HG03135 (cell line): ENCODE results near the gene CLIC3.
"Not testable (repeated sequence)": the region's sequence is repeated elsewhere in the genome, so short reads cannot be mapped to it uniquely, and the experiment has no call there.

ENCODE experiments used
- ATAC-seq: cut with Tn5 transposase; IDR thresholded peaks from one replicate; pipeline ENCODE4 v1.9.1; 2021; ENCODE audit warnings: mild to moderate bottlenecking, moderate library complexity; ENCODE audit not compliant: unreplicated experiment

CLIC3 gene, protein sequence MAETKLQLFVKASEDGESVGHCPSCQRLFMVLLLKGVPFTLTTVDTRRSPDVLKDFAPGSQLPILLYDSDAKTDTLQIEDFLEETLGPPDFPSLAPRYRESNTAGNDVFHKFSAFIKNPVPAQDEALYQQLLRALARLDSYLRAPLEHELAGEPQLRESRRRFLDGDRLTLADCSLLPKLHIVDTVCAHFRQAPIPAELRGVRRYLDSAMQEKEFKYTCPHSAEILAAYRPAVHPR

DNA sequence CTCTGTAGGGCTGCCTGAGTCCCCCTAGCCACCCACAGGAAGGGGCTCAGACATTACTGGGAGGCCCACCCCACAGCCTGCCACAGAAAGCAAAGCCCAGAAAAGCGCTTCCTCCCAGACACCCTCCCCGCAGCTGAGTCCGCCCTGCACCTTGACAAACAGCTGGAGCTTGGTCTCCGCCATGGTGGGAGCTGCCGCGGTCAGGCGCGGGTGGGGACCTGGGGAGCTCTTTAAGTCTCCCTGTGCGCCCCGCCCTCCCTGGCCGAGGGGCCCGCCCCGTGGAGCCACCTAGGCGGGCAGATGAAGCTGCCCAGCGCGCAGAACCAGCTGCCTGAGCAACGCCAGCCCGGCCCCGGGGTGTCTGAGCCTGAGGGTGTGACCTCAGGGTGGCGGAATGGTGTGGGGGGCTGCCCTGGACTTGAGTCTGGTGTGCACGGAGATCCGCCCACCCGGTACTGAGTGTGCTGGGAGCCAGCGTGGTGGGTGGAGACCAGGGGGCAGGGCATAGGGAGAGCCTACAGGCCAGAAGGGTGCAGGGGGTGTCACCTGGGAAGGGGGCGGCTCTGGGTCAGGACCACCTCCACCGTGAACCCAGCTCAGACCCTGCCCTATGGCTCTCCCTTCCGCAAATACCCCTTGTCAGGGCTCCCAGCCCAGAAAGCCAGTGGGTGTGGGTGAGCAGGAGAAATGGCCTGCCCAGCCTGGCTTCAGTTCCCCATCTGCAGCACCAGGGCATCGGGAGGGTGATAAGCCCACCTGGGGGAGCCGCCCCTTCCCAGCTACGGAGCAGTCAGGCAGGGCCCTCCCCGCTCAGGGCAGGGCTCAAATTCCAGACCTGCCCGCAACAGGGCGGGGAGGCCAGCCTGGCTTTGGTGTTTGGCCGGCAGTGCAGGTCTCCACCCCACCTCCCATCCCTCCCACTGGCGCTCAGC lies at the start of gene CLIC3:
TSS of gene CLIC3 (minus strand) at position 208 of the 932 bp plus-strand sequence. CDS start at position 183, 25 bp downstream.
- ATAC-seq: no peak

DNA sequence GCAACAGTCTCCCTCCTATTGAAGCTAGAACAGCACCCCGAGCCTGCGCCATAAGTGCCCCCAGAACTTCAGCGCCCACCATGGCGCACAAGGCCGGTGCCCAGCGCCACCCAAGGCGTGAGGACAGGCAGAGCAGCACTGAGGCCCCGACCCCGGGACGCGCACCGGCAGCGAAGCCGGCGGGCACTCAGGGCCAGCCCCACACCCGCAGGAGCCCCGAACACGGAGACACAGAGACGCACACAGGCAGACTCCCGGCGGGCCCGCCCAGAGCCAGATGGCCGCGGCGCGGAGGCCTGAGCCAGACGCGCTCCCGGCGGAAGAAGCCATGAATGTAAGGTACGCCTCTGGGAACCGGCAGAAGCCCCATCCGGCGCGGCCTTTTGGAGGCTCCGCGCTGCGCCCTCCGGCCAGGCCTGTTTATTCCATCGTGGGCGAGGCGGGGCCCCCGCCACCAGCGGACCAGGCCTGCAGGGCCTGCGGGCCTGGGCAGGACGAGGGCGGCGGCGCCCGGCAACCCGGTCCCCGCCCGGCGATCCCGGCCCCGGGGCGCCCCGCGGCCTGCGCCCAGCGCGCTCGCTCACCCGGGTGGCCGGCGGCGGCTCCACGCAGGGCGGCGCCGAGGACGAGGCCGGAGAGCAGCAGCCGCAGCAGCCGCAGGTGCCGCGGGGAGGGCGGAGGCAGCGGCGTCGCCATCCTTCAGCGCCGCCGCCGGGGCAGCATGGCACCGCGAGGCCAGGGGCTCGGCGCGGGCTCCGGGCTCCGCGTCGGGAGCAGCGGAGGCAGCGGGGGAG lies 49.1 kb upstream of the CLIC3 start:
- no peak for ATAC-seq

DNA sequence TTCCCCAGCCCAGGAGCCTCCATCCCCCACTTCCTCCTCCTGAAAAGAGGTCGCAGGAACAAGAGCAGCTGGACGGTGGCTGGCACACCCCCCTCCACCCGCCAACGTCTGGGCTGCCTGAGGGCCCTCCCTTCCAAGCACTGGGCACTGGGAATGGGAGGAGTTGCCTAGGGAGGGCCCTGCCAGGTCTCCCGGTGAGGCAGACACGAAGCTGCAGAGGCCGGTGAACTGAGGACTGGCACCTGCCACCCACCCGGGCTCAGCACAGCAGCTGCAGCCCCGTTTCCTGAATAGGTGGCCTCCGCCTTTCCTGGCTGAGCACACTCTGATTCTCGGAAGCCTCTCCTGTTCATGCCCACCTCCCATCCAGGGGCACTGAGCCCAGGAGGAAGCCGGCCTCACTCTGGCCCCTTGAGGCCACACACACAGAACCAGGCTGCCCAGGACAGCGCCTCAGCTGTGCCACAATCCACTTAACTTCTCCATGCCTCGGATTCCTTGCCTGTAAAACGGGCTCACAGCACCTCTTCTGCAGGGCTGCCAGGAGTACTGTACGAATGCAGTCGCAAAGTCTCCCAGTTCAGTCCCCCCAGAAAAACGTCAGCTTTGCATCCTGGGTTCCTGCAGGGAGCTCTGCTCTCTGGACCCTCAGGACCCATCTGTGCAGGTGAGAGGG lies 48.3 kb upstream of the CLIC3 start:
- no peak for ATAC-seq

DNA sequence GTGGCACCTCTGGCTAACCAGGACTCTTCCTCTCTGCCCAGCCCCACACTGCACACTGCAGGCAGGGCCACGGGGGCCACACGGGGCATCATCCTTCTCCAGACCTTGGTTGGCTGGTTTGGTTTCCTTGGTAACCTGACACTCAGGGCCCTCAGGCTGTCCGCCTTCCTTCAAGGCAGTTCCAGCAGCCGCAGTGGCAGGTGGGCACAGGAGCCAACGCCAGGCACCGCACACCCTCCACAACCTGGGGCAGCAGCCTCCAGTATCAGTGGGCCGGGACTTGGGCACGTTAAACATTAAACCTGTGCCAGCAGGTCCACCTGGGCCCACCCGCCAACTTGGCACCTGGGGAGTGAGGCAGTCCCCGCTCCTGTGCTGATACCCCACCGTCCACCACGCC lies 47.7 kb upstream of the CLIC3 start:
- ATAC-seq: no peak

DNA sequence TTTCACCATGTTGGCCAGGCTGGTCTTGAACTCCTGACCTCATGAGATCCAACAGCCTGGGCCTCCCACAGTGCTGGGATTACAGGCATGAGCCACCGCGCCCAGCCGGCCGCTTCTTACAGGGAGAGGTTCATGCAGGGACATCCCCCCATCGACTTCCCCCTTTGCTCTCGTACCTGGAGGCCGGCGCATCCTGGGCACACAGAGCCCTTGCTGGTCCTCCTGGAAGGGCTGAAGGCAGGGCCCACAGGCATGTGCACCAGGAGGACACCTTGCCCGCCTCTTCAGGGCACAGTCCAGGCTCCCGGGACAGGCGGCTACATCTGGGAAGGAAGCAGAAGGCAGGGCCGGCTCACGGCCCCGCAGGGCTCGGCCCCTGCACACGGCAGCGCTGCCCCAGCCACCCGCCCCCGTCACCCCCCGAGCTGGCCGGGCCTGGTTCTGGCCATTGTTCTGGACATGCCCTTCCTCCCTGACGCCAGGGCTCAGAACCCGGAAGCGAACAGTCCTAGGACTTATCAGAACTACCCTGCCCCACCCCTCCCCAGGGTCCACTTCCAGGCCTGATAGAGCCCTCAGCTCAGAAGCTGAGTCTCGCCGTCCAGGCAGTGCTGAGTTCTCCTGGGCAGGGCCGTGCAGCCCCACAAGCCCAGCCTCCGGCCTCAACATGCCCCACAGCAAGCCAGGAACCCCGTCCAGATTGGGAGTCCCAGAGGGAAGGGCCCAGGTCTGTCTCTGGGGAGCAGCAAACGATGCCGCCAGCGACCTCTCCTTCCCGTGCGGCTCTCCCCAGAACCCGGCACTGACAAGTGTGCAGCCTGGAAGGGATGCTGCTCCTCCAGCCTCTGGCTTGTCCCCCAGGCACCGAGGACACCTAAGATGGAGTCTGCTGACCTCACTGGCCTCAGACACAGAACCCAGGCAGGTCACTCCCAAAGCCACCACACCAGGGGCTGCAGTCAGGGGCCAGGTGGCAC lies 46.7 kb upstream of the CLIC3 start:
- no peak for ATAC-seq

DNA sequence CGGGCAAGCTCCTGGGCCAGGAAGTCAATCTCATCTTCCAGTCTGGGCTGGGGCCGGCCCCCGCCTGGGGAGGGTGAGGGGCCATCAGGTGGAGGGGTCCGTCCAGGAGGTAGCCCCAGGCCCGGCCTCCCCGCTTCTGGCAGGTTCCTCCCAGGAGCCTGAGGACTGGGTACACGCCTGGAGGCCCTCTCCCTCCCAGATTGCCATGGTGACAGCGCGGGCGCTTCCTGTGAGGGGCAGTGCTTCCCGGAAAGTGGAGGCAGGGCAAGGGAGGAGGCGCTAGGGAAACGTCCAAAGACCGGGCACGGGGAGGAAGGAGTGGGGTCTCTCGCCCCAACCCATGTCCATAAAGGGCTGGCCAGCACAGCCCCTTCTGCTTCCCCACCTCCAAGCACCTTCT lies 44.8 kb upstream of the CLIC3 start:
- no peak for ATAC-seq

DNA sequence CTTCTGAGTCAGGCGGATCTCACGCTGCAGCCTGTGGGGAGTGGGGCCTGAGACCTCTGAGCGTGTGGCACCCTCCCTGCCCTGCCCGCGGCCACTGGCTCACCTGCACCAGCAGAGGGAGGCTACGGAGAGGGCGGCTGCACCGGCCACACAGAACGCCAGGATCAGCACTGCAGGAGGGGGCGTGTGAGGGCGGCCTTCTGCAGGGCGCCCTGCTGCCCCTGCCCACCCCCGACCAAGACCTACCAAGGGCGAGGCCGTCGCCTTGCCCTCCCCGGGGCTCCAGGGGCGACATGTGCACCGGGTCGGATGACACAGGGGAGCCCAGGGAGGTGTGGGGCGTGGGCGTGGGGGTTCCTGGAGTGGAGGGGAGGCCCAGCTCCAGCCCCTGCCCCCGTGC lies 44.2 kb upstream of the CLIC3 start:
- ATAC-seq: no peak

DNA sequence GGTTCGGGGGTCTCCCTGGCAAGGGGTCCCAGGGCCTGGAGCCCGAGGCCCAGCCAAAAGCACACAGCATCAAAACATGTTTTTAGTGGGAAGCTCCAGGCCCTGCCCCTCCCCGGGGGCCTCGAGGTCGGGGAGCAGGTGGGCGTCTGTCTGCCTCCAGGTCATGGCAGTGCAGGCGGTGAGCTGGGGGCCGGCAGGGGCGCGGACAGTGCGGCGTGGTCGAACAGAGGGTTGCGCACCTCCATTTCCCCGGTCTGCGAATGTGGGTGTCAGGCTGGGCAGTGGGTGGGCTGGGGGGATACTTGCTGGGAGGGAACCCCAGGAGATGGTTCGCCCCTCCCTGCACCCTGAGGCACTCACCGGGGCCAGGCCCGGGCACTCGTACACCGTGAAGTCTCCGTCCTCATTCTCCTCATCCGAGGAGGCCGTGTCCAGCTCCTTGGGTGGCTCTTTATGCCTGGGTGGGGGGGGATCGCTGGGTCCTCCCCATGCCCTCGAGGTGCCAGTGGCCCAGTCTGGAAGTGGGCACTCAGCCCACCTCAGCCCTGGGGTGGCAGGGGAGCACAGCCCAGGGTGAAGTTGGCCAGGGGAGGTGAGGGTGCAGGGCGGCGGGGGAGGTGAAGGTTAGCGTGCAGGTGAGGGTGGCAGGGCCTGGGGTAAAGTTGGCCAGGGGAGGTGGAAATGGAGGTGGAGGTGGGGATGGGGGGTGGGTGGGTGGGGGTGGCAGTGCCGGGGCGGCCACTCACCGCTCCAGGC lies 43.4 kb upstream of the CLIC3 start:
- ATAC-seq: no peak

DNA sequence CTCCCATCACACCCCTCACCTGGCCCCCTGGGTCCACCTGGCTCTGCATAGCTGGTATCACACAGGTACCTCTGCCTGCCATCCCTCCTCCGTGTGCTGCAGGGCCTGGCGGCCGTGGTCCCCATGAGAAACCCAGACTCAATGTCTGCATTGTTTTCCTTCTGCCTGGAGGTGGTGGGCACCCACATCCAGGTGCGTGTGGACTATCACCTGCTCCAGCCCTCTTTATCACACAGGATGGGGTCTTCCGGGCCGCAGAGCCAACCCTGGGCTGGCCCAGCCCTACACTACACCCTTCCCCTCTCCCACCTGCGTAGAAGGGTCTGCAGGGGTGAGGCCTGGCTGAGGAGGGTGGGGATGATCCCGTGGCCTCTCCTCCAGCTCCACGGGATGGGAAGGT lies 42.5 kb upstream of the CLIC3 start:
- no peak for ATAC-seq

DNA sequence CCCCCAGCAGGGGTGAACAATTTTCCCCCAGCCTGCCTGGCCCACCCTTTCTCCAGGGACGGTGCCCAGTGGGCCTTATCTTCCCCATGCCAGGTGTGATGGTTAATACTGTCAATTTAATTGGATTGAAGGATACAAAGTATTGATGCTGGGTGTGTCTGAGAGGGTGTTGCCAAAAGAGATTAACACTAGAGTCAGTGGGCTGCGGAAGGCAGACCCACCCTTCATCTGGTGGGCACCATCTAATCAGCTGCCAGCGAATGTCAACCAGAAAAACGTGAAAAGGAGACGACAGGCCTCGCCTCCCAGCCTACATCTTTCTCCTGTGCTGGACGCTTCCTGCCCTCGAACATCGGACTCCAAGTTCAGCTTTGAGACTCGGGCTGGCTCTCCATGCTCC lies 41.1 kb upstream of the CLIC3 start:
- no peak for ATAC-seq

DNA sequence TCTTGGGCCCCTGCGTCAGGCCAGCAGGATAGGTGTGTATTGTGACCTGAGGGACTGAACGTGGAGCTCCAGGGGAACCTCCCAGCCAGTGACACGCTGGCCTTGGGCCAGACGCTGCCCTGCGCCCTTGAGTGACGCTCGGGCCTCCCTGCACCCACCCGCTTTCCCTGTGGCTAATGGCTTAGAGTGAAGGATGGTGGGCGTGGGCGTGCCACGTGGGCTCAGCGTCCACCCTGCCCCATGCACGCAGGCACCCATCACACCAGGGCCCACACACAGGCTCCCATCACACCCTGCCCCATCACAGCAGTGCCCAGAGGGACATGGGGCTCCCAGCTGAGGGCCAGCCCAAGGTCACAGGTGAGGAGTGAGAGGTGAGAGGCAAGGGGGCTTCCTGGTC lies 40.7 kb upstream of the CLIC3 start:
- ATAC-seq: no peak

DNA sequence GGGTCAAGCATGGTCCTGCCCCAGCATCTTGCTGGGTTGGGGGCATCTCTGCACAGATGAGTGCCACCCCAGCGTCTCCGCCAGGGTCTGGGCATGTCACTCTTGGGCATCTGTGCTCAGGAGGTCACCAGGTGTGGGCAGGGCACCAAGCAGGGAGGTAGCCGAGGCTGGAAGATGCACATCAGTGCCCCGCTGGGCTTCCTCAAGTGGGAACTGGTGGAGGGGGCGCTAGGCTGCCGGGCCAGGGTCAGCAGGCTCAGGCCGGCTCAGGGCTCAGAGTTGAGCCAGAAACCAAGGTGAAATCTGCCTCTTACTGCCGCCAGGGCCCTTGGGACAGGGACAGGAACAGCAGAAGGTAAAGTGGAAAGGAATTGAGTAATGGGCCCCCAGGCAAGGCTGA lies 39.6 kb upstream of the CLIC3 start:
- ATAC-seq: no peak

DNA sequence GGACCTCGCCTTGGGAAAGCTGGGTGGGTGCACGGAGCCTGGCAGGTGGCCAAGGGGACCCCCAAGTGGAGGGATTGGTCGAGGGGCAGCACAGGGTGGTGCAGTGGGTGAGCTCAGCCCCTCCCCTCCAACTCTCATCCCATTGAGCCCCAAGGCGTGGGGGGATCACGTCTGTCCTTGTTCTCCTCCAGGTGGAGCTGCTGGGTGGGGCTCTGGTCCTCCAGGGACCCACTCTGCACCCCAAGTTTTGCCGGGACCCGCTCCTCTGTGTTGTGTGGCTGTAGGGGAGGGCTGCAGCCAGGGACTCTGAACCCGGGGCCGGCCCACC lies 39.1 kb upstream of the CLIC3 start:
- ATAC-seq: no peak

DNA sequence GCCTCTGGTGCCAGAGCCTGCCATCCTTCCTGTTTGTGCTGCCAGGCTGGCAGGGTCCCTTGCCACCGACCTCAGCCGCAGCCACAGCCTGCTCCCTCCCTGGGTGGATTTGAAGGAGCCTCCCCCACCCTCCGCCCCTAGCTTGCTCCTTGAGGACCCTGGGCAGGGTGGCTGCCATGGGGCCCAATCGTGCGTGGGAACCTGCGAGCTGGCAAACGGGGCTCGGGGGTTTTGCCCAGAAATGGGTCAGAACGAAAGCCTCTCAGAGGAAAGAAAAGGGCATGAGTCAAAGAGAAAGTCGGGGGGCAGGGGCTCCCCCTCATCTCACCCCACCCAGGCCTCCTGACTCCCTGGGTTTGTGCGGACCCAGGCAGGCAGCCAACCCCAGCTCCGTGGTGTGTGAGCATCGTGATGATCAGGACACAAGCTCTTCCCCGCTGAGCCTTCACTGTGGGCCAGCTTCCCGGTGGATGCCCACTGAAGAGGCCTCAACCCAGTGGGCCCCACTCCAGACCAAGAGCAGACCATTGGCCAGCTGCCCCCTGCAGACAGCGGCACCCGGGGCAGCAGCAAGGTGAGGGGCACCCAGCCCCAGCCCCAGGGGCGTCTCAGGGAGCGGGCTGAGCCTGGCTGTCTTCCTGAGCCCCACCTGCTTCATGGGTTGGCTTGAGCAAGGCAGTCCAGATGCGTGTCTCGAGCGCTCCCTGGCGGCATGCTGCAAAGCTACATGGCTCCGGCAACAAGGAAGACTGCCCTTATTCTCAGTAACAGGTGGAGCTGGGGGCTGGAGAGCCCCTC lies 38.5 kb upstream of the CLIC3 start:
- ATAC-seq: no peak

DNA sequence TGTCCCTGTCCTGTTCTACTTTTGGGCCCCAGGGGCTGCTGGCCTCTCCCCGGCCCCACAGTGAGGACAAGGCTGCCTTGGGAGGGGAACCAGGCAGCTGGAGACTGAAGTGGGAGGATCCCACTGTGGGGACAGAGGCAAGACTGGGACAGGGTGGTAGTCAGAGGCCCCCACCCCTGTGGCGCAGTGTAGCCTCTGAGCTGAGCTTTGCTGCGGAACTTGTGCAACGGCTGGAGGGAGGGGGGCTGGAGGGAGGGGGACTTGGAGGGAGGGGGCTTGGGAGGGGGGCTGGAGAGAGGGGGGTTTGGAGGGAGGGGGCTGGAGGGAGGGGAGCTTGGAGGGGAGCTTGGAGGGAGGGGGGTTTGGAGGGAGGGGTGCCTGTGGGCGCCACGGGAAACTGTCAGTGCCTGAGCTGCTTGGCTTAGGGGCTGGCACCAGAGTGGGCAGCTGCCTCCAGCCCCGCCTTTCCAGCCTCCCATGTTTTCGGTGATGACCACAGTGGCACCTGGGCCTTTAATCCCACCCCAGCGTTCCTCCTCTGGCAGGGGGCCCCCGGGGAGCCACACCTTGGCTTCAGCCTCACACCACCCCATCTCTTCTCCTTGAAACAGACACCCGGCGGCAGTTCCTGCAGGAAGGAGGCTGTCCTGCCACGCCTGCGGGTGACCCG lies 37.8 kb upstream of the CLIC3 start:
- no peak for ATAC-seq

DNA sequence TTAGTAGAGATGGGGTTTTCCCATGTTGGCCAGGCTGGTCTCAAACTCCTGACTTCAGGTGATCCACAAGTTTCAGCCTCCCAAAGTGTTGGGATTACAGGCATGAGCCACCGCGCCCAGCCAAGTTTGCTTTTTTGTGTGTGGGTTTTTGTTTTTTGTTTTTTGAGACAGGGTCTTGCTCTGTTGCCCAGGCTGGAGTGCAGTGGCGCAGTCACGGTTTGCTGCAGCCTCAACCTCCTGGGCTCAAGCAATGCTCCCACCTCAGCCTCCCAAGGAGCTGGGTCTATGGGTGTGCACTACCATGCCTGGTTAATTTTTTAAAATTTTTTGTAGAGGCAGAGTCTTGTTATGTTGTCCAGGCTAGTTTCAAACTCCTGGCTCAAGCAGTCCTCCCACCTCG lies 37.1 kb upstream of the CLIC3 start:
- not testable (repeated sequence) for ATAC-seq

DNA sequence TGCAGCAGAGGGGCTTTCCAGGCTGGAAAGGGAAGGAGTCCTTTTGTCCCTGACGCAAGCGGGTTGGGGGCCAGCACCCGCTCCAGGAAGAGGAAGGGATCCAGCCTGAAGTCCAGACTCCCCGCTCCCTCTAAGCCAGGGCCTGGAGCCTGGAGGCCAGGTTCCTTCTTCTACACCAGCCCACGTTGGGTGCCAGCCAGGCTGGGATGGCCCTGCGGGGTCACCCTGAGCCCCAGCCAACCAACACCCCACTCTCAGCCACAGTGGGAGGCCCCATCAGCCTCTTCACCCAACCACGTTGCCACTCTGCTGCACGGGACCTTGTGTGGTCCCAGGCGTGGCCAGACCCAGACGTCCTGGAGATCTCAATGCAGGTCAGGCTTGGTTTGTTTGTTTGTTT lies 36.5 kb upstream of the CLIC3 start:
- no peak for ATAC-seq
